Right renal cortex interstitium (tissue), 3 donors: Measurements from ENCODE around the gene CIT. TPM values are rescaled to one million over a fixed set of nuclear protein-coding genes. Genes with fewer than 3 reads are reported as not detected.
"Not testable (repeated sequence)": the region's sequence is repeated elsewhere in the genome, so short reads cannot be mapped to it uniquely, and the experiment has no call there.

ENCODE experiments used
- DNase-seq, 3 donors: peaks; one replicate each; pipeline ENCODE4 v3.0.0-alpha.2; 2013; ENCODE audit warnings: low read depth in 3 of 3, low spot score in 2 of 3
- polyA plus RNA-seq, 3 donors: library from polyadenylated mRNA; unstranded; fragments of 120-200 nt; gene quantifications; one replicate each; pipeline ENCODE4 v1.2.1, GENCODE V29; 2013; ENCODE audit not compliant: insufficient read length in 3 of 3

The CIT gene, protein sequence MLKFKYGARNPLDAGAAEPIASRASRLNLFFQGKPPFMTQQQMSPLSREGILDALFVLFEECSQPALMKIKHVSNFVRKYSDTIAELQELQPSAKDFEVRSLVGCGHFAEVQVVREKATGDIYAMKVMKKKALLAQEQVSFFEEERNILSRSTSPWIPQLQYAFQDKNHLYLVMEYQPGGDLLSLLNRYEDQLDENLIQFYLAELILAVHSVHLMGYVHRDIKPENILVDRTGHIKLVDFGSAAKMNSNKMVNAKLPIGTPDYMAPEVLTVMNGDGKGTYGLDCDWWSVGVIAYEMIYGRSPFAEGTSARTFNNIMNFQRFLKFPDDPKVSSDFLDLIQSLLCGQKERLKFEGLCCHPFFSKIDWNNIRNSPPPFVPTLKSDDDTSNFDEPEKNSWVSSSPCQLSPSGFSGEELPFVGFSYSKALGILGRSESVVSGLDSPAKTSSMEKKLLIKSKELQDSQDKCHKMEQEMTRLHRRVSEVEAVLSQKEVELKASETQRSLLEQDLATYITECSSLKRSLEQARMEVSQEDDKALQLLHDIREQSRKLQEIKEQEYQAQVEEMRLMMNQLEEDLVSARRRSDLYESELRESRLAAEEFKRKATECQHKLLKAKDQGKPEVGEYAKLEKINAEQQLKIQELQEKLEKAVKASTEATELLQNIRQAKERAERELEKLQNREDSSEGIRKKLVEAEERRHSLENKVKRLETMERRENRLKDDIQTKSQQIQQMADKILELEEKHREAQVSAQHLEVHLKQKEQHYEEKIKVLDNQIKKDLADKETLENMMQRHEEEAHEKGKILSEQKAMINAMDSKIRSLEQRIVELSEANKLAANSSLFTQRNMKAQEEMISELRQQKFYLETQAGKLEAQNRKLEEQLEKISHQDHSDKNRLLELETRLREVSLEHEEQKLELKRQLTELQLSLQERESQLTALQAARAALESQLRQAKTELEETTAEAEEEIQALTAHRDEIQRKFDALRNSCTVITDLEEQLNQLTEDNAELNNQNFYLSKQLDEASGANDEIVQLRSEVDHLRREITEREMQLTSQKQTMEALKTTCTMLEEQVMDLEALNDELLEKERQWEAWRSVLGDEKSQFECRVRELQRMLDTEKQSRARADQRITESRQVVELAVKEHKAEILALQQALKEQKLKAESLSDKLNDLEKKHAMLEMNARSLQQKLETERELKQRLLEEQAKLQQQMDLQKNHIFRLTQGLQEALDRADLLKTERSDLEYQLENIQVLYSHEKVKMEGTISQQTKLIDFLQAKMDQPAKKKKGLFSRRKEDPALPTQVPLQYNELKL (N-terminal part only)
- 10 to 100 TPM; 15.0 to 17.5 (median 15.1) TPM for polyA plus RNA-seq

DNA sequence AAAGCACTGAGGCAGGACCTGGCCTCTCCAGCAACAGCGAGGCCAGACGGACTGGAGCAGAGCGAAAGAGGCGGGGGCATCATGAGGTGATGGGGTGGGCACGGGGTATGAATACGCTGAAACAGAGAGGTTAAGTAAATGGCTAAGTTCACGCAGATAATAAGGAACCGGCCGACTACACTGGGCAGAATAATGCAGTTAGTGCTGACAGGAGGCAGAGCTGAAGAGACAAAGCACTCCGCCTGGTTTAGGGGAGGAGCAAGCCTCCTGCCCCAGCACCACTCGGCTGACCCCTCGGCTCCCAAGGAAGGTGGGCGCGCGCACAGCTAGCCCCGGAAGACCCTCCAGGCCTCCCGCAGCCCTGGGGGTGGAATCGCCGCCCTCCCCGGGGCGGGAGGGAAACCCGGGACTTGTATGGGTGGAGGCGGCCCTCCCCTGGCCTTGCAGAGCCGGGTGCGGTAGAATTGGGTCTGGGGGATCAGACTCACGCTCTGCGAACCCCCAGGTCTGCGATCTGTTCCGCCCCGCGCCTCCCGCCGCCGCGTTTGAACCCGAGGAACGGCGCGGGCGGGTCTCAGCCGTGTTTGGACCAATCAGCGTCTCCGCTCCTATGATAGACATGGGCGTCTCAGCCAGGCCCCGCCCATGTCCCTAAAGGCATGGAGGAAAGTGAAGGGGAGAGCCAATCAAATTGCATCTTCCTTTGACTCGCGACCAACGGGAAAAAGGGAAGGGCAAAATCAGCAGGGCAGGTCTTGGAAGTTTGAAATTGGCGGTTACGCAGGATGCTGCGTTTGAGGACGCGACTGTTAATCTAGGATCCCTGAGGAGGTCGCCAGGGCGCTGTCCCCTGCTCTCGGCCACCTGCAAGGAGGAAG, at the start of gene CIT:
CIT (minus strand) TSS at position 560 of the 878 bp plus-strand sequence. CDS start 1,152 bp downstream, outside the sequence.
- peak; percentile 87 to 91 (median 88) for DNase-seq

DNA sequence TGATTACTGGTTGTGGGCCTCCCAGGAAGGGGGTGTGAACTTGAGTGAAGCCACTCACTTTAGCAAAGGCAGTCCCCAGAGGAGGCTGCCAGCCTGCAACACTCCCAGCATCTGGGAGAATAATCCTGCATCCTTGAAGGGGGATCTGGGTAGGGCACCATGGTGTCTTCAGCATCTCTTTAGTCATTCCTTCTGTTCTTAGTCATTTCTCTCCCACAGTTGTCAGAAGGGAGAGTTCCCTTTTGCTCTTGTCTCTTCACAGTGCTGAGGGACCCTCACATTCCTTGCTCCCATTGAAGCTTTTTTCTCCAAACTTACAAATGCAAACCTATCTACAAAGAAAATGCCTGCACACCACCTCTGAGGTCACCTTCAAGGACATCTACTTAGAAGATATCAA, 48.1 kb upstream of the CIT start:
- DNase-seq: no peak

DNA sequence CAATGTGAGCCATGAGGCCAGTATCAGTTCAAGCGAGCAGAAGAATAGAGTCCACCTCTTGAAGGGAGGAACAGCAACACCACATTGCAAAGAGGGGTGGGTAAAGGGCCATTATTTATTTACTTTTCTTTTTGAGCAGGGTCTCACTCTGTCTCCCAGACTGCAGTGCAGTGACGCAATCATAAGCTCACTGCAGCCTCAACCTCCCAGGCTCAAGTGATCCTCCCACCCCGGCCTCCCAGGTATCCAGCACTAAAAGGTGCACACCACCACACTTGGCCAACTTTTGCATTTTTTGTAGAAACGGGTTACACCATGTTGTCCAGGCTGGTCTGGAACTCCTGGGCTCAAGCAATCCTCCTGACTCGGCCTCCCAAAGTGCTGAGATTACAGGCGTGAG, 42.9 kb upstream of the CIT start:
- no peak for DNase-seq

DNA sequence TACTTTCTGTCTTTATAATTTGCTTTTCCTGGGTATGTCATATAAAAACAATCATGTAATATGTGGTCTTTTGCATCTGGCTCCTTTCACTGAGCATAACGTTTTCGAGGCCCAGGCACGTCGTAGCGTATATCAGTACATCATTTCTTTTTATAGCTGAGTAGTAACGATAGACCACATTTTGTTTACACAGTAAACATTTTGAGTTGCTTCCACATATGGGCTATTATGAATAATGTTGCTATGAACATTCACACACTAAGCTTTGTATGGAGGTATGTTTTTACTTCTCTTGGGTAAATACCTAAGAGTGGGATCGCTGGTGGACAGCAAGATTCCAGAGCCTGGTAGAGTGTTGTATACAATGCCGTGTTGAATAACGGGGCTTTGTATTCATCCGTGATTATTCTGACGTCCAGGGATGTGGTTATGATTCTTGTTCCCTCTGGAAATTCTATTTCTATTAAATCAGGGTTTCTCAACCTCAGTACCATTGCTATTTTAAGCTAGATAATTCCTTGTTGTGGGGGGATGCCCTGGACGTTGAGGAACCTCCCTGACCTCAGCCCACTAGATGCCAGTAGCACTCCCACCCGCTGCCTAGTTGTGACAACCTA, 38.9 kb upstream of the CIT start:
- DNase-seq: no peak

DNA sequence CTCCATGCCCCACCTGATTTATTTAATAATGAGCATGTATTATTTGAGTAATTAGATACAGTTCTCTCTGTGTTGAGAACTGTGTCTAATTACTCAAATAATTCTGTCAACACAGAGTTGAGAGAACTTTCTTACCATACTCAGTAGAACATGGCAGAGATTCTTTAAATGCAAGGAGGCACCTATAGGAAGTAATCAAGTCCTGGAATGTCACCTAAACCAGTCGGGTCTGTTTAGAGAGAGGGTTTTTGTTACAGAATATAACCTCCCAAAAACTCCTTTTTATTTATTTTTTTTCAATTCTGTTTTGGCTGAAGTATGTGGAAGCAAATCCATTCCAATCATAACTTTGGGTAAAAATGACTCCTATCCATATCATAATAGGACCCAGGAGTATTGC, 37.5 kb upstream of the CIT start:
- no peak for DNase-seq

DNA sequence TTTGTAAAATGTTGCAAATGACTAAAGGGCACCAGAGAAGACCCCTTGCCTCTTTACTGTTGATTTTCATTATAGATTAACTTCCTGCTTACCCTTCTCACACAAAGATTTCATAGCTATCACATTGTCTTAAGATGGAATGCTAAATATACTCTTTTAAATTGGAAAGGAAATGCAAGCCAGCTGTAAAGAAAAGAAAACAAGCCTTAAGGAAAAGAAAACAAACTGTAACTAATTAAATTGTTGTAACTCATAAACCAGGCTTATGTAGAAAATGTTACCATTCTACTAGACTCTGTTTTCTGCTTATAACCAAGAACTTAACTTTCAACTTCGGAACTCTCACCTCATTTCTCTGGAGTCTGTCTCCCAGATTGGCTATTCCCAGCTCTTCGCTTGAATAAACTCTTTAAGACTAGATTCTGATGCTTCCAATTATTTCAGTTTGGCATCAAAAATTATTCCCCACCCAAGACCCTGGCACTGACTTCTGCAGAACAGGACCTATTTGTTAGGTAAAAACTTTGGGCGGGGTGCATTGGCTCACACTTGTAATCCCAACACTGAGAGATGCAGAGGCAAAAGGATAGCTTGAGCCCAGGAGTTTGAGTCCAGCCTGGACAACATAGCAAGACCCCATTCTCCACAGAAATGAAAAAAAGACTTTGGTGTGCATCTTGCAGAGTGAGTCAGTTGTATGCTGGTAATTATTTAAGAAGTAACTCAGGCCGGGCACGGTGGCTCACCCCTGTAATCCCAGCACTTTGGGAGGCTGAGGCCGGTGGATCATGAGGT, 36.6 kb upstream of the CIT start:
- DNase-seq: peak in 1 of 3 donors; percentile 17

DNA sequence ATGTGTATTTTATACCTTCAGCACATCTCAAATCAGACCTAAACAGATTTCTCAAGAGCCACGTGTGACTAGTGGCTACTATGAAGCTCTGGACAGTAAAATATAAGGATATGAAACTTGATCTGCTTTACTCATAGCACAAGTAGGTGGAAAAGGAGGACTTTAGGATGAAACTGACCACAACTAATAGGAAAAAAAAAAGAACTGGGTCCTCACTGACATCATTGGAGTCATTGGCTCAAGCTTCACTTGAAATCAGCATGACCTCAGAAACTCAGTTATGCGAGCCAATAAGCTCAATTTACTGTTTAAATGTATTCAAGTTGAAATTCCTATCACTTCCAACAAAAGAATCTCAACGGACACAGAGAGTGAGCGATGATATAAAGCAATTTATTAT, 34.1 kb upstream of the CIT start:
- no peak for DNase-seq

DNA sequence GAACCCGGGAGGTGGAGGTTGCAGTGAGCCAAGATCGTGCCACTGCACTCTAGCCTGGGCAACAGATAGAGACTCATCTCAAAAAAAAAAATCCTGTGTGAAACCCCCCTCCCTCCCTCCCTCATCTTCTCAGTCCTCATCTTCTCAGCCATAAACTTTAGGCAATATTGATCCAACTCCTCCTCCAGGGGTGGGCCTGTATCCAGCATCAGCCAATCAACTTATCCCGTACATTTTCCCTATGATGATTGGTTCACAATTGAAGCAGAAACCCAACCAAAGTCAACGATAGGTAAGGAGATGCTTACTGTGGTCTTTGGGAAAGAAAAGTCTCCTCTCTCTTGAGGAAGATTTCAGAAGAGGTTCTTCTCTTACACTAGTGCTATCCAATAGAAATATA, 33.5 kb upstream of the CIT start:
- DNase-seq: no peak

DNA sequence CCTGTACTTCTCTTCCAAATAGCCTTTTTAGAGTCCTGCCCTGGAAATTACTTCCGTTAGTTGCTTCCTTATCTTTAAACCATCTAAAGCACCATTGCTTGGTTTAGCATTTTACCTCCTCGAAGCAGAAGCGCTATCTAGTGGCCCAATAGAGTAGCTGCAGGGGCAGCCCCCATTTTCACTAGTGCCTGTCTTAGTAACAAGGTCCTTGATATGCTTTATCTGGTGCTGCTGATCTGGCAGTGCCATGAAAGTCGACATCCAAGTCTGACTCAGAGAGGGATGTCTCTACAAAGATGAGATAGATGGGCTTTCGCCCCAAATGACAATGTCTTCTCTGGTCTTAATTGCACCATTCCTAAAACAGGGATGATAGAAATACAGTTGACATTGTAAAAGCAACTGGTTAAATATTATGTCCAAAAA, 25.0 kb upstream of the CIT start:
- DNase-seq: peak in 1 of 3 donors; percentile 27

DNA sequence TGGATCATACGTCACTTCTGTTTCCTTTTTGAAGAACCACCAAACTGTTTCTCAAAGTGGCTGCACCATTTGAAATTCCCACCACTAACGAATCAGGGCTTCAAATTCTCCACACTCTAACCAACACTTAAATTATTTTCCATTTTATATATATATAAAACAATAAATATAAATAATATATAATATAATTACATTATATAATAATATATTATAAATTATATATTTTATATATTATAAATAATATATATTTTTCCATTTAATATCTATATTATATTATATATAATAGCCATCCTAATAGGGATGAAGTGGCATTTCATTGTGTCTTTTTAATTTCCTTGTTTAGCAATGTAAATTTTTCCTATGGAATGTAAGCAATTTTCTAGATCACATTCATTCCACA, 24.6 kb upstream of the CIT start:
- no peak for DNase-seq

DNA sequence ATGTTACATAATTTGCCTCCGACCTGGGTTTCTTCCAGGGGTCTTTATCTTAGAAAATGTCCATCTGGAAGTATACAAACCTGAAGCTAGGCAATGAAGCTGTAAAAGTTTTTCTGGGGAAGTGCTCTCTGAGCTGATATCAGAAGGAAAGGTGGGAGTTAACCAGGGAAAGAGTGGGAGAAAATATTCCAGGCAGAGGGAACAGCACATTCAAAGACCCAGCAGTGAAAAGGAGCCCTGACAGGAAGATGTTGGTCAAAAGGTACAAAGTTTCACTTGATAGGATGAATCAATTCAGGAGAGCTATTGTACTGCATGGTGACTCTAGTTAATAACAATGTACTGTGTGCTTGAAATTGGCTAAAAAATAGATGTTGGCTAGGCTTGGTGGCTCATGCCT, 17.8 kb upstream of the CIT start:
- DNase-seq: no peak

DNA sequence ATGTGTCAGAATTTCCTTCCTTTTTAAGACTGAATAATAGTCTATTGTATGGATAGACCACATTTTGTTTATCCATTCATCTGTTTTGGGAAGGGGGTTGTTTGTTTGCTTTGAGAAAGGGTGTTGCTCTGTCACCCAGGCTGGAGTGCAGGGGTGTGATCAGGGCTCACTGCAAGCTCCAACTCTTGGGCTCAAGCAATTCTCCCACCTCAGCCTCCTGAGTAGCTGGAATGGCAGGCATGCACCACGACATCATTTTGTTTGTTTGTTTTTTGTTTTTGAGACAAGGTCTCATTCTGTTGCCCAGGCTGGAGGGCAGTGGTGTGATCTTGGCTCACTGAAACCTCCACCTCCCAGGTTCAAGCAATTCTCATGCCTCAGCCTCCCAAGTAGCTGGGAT, 15.5 kb upstream of the CIT start:
- DNase-seq: not testable (repeated sequence)

DNA sequence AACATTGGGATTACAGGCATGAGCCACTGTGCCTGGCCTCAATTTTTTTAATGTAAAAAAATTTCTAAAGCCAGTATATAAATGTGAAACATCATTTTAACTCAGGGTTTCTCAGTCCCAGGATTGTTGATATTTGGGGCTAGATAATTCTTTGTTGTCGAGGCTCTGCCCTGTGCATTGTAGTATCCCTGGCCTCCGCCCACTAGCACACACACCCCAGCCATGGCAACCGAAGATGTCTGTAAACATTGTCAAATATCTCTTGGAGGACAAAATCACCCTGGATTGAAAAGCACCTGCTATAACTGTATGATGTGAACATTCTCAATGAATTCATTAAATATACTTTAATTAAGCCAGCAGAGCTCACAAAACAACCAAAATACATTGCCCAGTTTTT, 8.4 kb upstream of the CIT start:
- DNase-seq: no peak

DNA sequence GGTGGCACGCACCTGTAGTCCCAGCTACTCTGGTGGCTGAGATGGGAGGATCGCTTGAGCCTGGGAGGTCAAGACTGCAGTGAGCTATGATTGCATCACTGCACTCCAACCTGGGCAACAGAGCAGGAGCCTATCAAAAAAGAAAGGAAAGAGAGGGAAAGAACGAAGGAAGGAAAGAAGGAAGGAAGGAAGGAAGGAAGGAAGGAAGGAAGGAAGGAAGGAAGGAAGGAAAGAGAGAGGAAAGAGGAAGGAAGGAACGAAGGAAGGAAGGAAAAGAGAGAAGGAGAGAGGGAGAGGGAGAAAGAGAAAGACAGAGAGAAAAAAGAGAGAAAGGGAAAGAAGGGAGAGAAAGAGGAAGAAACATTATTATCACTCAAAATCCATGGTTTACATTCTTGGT, 6.7 kb upstream of the CIT start:
- DNase-seq: not testable (repeated sequence)

DNA sequence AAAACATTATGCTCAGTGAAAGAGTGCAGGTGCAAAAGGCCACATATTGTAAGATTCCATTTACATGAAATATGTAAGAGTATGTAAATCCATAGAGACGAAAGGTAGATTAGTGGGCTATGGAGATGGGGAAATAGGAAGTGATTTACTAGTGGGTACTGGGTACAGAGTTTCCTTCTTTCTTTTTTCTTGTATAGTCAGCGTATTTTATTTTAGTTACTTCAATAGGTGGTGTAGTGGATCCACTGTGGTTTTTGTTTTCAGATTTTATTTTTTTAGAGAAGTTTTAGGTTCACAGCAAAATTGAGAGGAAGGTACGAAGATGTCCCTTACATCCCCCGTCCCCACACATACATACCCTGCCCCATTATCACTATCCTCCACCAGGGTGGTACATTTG, 6.1 kb upstream of the CIT start:
- DNase-seq: no peak

DNA sequence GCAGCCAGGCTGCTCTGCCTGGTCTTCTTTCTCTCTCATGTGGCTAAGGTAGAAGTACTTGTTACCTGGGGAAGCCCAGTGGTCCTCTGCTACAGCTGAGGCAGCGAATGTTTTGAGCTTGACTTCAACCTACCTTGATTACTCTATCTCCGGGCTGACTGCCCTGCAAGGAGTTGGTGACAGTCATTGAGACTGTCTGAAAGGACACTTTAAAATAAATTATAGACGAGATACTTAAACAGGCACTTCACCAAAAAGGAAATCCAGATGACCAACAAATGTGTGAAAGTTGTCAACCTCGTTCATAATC, 474 bp upstream of the CIT start:
- DNase-seq: no peak

DNA sequence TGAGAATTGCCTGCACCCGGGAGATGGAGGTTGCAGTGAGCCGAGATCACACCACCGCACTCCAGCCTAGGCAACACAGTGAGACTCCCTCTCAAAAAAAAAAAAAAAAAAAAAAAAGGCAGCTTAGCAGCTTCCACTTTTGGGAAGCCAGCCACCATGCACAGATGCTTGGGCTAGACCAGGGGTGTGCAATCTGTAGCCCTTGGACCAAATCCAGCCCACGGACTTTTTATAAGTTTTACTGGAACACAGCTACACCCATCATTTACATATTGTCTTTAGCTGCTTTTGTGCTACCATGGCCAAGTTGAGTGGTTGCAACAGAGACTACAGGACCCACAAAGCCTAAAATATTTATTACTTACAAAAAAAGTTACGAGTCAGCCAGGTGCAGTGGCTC, 6.7 kb downstream of the CIT start:
- no peak for DNase-seq

DNA sequence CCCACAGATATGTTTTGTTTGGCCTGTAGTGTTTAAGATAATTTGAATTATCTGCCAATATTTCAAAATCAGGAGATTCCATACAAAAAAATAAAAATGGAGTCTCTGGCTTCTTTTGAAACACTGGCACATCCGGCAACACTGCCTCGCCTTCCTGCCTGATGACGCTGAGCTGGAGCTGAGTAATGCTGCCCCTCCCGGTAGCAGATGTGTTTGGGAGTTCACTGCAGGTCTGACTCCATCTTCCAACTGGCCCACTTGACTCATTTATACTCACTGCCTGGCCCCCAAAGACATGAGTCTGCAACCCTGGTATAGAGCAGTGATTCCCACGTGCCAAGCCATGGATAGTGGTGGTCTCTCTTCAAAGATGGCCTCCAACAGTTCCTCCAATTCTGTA, 7.4 kb downstream of the CIT start:
- no peak for DNase-seq

DNA sequence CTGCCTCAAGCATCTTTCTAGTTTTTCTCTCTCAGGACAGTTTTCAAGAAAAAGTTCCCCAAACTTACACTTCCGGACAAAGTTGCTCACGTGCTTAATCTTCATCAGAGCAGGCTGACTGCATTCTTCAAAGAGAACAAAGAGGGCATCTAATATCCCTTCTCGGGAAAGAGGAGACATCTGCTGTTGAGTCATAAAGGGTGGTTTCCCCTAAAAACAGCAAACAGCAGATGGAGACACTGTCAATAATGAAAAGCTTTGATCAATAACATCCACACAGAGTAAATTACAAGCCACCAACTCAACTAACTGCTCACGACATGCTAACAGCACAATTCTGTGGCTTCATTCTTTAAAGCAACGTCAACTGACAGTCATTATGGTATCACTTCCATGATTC, 8.1 kb downstream of the CIT start:
- DNase-seq: no peak
